GM04504 (cell line): Measurements from ENCODE around the gene RBFOX1.

Experiments
- DNase-seq: peaks from one replicate; pipeline ENCODE4 v3.0.0-alpha.2; 2012; ENCODE audit warnings: low read depth

The RBFOX1 gene

GRCh38 chr16:7420843-7421242 is 88.2 kb downstream of the RBFOX1 start:
- no peak for DNase-seq

DNA sequence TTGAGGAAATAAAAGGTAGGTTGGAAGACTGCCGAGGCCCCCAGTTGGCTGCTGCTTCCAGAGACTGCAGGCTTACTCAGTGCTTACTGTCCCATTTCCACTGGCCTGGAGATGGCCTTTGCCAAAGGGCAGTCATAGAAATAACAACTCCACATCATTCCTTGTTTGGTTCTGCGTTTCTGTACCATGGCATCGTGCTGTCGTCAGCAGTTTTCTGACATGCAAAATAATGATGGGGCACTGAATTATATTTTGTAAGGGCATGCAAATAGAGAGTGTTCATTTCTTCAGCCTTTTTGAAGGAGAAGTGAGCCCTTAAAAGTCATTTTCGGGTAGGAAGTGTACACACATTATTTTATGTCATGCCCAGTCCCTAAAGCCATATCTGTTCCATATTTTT is 88.9 kb downstream of the RBFOX1 start:
- no peak for DNase-seq

DNA sequence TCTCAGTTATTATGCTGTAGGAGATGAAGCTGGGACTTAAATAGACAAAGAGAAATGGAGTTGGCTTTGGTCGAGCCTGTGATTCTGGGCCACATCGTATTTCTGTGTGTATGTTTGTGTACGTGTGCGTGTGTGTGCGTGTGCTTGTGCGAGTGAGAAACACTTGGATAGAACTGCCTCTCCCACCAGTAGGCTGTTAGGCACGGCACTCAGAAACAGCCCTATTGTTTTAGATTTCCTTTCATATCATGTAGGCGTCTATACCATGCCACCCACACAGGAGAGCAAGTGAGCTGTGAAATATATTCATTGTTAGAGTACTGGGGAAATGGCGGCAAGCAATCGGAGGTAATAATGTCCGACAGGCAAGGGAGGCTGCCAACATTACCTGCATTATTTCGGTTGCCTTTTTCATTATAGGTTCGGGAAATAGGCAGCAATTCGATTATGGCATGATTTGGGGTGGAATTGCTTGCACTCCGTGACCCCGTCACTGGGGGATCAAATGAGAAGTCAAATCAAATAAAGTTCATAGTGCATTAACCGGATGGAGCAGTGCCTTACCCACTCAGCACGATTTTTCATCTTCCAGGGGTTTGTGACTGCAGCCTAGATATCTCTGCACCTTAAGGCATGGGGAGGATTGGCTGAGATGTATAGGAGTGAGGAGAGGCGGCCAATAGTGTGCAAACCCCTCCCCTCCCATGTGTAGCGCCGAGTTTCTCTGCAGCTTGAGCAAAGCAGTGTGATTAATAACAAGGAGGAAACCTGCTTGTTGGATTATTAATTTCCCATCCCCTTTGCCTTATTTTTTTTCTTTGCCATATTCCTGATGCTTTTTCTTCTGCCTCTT is 89.6 kb downstream of the RBFOX1 start:
- no peak for DNase-seq

GRCh38 chr16:7423434-7424044 is 90.9 kb downstream of the RBFOX1 start:
- no peak for DNase-seq

DNA sequence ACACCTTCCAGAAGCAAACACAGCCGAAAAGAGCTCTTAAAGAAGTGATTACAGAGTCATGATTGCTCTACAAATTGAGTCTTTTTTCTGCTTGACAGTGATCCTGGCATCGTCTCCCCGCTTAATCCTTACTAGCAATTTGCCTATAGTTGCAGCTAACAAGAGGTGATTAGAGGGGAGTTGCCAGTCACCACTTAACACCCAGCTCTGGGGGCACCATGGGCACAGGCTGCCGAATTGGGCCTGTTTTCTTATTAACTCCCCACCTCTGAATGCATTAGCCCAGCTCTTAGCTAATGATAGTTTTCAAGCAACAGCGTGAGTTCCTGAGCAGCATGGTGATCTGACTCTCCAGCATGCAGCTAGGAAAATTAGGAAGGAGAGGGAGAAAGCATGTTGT is 93.5 kb downstream of the RBFOX1 start:
- no peak for DNase-seq

DNA sequence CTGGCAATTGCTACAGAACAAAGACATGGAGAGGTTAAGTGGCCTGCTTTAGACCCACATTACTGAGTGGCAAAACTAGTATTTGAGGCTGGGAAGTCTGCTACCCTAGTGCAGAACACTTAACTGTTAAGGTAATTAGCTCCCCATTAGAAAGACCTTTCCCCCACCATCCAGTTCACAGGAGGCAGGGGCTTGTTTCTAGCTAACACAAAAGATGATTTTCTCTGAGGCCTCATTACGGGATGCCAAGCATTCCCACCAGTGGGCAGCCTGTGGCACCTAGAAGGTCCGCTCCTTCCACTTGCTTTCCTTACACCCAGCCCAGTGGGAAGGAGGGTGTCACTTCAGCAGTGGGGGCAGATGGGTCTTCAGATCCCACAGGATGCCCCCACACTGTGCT is 99.1 kb downstream of the RBFOX1 start:
- no peak for DNase-seq

DNA sequence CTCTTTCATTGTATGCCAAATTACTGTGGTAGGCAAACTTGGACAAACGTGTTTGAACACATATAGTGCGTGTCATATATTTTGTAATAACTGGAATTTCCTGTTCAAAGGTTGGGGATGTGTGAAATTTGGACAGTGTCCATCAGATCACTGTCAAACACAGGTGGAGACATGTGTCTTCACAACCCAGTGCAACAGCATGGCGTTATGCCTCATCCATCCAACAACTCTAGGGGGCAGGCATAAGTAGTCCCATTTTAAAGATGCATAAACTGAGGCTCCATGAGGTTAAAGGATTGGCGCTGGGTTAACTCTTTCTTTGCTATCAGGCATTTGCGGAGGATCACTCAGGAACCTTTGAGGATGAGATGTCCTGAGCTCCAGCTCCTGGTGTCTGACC is 103.7 kb downstream of the RBFOX1 start:
- DNase-seq = no peak

DNA sequence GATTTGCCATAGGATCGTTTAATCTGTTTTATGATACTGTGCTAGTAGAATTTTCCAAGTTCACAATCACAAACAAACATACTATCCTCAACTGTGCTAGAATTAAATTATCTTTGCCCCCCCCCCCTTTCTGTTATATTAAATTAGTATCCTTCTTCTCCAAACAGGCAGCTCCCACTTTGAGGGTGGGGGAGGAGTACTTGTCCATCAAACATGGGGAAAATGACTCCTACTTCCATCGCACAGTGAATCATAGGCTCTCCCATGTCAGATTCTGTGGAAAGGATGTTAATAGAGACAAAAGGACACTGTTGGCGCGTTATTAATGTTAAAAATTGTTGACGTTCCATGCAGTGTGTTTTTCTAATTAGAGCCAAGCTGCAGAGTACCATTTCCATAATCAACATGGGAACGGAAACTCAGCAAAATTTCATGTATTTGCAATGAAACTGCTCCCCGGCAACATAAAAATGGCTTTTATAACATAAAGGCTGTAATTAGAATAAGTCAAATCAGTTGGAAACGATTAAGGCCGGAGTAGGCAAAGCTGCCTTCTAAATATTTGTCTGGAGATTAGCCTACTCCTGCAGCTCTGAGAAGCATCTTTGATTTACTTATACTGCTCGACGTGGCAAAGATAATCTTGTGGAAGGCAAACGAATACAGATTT is 104.6 kb downstream of the RBFOX1 start:
- no peak for DNase-seq

GRCh38 chr16:7437843-7438242 is 105.2 kb downstream of the RBFOX1 start:
- DNase-seq = no peak

- DNase-seq = no peak
These were observed 106.0 kb downstream of the RBFOX1 start for GRCh38 chr16:7438601-7439000.

DNA sequence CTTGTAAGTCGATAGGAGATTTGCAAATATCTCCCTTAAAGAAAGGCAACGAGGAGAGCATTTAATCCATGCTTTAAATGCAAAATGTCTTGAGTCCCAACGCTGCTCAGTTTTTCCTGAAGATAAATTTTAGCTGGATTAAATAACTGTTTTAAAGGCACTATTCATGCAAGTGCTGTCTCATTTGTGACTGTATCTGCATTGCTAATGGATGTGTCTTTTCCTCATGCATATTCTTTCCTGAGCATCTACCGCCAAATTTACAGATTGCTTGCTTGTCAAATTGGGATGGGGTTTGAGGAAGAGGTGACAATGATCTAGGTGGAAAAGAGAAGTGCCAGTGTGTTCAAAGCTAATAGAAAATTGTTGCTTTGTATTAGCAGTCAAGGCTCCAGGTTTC is 106.9 kb downstream of the RBFOX1 start:
- no peak for DNase-seq

GRCh38 chr16:7440886-7441400 is 108.3 kb downstream of the RBFOX1 start:
- DNase-seq = no peak

GRCh38 chr16:7442050-7442449 is 109.4 kb downstream of the RBFOX1 start:
- no peak for DNase-seq

DNA sequence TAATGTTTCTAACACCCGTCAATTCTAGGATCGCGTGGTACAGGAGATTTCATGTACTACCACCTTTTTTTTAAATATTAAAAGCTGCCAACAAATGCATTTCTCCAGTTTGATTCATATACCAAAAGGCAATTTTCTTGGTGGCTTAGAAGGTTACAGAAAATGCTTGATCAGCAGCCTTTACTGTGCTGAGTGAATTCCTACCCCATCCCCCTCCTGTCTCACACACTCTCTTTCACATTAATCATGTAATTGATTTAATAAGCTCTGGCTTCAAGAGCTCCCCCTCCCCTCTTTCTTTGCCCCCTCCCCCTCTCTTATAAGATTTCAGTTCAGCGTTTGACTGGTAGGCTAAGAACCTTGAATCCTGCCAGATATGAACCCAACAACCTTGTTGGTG is 110.5 kb downstream of the RBFOX1 start:
- DNase-seq = no peak

DNA sequence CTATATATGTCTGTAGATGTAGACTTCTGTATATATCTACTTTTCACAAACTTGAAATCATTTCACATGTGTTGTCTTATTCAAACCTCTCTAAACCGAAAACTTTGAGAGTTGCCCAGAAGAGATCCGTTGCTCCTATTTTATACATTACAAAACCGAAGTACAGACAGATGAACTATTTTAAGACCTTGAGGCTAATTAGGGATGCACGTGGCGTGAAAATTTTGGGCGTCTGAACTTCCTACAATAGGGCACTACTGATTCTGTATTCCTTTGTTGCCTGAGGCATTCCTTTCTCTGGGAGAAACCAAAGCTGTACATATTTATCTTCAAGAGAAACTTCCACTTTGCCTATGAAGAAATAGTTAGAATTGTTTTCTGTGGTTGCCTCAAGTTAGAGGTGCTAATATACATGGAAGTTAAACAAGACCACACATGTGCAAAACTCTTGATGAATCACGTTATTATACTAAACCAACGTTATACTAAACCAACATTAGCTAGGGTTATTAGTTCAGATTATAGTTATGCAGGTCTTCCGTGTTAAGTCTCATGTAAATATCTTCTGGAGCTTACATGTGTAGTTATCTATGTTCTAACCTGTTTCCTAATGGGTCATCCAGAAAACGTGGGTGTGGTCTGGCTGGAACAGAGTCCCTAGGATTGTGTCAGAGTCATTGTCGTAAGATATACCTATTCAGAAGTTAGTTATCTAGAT is 111.2 kb downstream of the RBFOX1 start:
- DNase-seq = no peak

DNA sequence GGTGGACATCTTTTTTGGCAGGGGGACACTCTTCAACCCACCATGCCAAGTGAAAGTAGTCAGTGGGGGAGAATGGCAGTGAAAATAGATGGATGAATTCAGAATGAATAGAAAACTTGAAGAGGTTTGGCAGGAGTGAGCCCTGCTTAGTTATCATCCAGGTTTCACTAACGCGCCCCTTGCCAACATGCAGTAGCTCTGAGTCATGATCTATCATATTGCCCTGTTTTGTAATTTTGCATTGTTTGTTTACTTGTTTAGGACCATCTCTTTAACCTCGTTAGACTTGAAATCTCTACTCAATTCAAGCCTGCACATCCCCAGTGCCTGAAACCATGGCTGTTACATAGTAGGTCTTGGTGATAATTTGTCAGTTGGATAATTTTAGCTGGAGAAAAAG is 116.7 kb downstream of the RBFOX1 start:
- no peak for DNase-seq

DNA sequence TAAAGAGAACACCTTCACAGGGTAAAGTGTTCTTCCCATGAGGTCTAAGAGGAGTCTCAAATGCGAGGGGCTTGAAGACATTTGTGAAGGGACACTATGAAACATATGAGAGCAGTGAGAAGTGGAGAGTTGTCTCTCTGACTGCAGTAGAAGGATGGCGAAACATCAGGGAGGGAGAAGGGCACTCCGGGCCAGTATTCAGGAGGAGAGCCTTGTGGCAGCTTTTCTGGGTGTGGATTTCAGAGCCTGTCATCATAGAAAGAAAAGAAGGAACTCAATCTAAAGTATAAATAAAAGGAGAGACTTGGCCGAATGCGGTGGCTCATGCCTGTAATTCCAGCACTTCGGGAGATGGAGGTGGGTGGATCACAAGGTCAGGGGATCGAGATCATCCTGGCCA is 117.2 kb downstream of the RBFOX1 start:
- DNase-seq = no peak

DNA sequence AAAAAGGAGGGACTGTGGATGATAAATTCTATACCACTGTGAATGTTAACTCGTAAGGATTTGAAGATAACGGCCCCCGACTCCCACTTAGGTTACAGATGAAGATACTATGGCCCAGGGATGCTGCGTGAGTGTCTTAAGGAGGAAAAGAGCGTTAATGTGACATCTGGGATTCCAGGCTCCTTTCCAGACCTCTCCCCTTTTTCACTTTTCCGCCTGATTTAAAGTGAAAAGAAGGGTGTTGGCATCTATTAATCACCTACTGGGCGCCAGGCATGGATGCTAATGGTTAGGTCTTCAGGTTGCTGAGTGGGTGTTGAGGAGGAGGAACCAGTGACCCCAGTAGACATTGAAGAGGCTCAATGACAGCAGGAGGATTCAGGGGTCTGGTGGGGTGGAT is 117.8 kb downstream of the RBFOX1 start:
- no peak for DNase-seq

DNA sequence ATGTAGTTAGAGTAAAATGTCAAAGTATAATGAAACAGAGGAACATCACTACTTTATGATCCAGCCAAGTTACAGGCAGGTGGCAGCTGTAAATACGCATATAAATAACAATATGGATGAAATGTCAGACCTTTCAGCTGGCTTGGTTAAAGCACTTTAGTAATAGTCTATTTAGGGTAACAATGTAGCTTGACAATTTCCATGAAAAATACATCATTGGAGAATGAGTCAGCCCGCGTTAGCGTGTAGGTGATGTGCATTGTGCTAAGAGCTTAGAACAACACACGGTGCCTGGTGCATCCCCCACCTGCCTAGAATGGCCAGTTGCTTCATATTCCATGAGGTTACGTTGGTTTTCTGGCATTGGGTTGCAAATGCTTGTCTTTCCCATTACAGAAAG is 119.4 kb downstream of the RBFOX1 start:
- no peak for DNase-seq

- no peak for DNase-seq
These were observed 123.6 kb downstream of the RBFOX1 start for GRCh38 chr16:7456211-7456610.

DNA sequence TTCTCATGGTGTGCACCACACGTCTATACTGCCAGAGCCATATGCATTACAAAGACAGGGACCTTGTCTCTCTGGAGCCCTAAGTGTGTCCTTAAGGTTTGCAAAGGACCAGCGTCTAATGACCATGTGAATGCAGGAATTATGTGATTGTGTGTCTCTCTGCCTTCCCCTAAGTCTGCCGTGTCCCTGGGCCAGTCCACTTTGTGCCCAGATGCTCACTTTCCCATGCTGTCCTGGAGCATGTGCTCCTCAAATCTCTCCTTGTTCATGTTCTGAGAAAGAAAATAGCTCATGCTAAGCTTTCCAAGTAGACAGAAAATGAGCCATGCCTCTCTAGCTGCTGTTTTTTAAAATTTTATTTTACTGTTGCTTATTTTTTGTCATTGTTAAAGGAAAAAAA is 125.5 kb downstream of the RBFOX1 start:
- DNase-seq = no peak

DNA sequence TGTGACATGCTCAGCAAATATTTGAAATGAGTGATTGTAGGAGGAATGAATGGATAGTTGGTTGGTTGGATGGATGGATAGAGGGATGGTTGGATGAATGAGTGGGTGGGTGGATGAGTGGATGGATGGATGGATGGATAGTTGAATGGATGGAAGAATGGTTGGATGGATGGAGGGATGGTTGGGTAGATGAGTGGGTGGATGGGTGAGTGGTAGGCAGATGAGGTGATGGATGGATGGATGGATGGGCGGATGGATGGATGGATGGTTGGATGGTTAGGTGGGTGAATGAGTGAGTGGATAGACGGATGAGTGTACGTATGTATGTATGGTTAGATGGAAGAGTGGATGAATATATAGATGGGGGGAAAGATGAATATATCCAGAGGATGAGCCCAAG is 137.7 kb downstream of the RBFOX1 start:
- DNase-seq = no peak
